Mononuclear cell (primary cell): ENCODE results near the gene MAVS. TPM values are rescaled to one million over a fixed set of nuclear protein-coding genes. Genes with fewer than 3 reads are reported as not detected.
"Not testable (repeated sequence)": the region's sequence is repeated elsewhere in the genome, so short reads cannot be mapped to it uniquely, and the experiment has no call there.

Experiments
- H3K27me3 ChIP-seq: 2 replicates; pipeline ENCODE4 v1.6.0; 2011; ENCODE audit warnings: low read length, control low read depth; ENCODE audit not compliant: insufficient read depth
- H3K4me1 ChIP-seq: 2 replicates; pipeline ENCODE4 v1.5.1; 2011; ENCODE audit warnings: mild to moderate bottlenecking, low read length, control low read depth; ENCODE audit not compliant: insufficient read depth
- H3K4me3 ChIP-seq: 2 replicates; pipeline ENCODE4 v1.5.1; 2011; ENCODE audit warnings: mild to moderate bottlenecking, low read length, moderate library complexity
- H3K9me3 ChIP-seq: 2 replicates; pipeline ENCODE4 v1.5.1; 2011; ENCODE audit warnings: low read depth, mild to moderate bottlenecking, control low read depth, low read length
- total RNA-seq: library from RNA; depleted of rRNA; stranded (reverse); fragments of >200 nt; gene quantifications from one replicate; pipeline ENCODE4 v1.2.3, GENCODE V29; 2012

The MAVS gene
- total RNA-seq, 1 donor = 6.0 TPM

DNA sequence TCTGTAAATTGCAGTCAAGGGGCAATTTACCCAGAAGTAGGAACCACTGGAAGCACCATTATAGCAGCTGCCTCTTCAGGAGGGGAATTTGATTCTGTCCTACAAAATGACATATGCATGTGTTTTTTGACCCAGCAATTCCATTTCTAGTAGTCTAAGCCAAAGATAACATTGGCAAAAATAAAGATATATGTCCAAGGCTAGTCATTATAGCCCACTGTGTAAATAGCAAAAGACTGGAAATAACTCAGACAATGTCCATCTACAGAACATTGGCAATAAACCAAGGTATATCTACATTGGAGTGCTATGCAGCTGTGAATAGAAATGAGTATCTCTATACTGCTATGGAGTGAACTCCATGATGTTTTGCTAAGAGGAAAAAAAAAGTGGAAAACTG, 30.0 kb downstream of the MAVS start:
- H3K27me3 ChIP-seq = no peaks in the 10 kb centered on the region
- no peak overlapping the region for H3K4me3 ChIP-seq
- H3K9me3 ChIP-seq = no peaks in the 10 kb centered on the region
- H3K4me1 ChIP-seq = peaks cover 9% of the 10 kb centered on the region

DNA sequence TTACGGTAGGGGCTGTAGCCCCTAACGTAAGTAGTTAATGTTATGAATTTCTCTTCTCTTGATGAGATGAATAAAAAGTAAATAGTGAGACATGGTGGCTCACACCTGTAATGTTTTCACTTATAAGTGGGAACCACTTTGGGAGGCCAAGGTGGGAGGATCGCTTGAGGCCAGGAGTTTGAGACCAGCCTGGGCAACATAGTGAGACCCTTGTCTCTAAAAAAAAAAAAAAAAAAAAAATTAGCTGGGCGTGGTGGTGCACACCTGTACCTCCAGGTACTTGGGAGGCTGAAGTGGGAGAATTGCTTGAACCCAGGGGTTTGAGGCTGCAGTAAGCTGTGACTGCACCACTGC, 32.3 kb downstream of the MAVS start:
- not testable (repeated sequence) for H3K4me1 ChIP-seq, H3K27me3 ChIP-seq, H3K9me3 ChIP-seq, H3K4me3 ChIP-seq

DNA sequence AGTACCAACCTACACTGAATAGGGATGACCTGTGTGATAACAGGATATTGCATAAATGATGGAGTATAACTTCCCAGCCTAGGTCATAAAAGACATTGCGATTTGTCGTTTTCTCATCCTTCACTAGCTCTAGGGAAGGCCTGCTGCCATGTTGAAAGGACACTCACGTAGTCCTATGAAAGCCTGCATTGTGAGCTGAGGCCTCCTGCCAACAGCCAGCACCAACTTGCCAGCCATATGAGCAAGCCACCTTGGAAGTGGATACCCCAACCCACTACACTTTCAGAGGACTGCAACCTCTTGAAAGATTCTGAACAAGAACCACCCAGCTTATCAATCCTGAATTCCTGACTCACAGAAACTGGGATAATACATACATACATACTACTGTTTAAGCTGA, 39.1 kb downstream of the MAVS start:
- Histone ChIP-seq H3K4me1 (peaks cover 13% of the 10 kb centered on the region), H3K27me3 (no peaks in the 10 kb centered on the region), H3K9me3 (no peaks in the 10 kb centered on the region), H3K4me3 (no peak overlapping the region)

DNA sequence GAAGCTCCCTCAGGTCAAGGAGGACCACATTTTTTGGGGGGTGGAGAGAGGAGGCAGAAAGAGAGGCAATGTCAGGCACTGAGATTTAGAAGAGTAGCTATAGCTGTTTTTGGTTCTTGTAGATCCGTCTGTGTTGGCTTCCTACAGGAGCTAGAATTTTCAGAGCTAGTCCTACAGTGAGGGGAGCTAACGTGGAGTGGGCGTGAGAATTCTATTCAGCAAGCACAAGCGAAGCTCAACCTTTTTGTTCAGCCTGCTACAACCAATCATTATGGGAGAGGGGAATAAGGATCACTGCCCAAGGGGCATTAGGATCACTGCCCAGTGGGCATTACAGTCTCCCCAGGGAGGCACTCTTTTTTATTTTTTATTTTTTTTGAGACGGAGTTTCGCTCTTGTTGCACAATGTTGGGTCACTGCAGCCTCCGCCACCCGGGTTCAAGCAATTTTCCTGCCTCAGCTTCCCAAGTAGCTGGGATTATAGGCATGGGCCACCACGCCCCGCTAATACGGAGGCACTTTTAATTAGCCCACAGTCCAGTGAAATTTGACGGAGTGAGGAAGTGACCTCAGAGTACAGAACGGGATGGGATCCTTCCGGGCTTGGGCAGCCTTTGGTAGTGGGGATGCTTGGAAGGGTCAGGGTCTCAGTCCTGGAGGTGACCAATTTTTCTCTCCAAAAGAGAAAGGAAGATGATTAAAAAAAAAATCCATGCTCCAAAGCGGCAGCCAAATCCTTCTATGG, 41.4 kb downstream of the MAVS start:
- peaks cover 36% of the 10 kb centered on the region for H3K4me1 ChIP-seq
- H3K27me3 ChIP-seq = no peaks in the 10 kb centered on the region
- peak overlapping the region; percentile 80 for H3K4me3 ChIP-seq
- H3K9me3 ChIP-seq = no peaks in the 10 kb centered on the region

DNA sequence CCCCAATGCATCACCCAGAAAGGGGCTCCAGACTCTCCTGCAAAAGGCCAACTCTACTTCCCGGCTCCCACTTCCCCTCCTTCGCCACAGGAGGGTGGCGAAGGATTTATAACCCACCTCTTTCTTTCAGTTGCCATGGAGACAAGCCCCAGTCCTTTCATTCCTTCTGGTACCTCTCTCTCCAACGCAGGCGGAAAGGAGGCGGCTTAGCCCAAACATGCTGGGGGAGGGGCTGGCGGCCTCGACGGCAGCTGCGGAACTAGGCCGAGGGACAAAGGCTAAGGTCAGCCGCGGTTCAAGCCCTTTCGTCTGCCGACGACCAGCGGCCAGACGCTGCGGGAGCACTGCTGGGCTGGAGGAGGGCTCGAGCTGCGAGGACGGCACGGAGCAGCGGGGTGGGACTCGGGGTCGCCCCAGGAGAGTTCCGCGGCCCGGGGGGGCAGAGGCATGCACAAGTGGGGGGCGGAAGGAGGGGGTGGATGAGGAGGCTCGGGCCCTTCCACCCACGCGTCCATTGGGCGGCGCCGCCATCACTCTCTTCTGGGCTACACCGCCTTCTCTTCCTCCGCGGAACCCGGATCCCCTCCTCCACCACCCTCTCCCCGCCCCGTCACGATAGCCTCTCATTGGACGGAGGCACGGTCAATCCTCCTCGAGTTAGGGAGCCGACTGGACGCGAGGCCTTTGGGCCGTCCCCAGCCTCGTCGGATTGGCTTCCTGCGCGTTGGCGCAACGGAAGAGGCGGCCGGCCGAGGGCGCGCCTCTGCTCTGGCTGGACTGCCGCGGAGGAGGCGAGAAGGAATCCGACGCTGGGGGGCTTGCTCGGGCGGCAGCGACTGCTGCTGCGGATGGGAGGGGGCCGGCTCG, 42.2 kb downstream of the MAVS start, which contains the start of gene PANK2:
TSS of gene PANK2 (plus strand) at position 766 of the 867 bp plus-strand sequence.
- H3K9me3 ChIP-seq = no peaks in the 10 kb centered on the region
- H3K4me3 ChIP-seq = peak within 1 kb of the TSS; percentile 80
- H3K27me3 ChIP-seq = no peaks in the 10 kb centered on the region
- H3K4me1 ChIP-seq = peaks cover 45% of the 10 kb centered on the region

GRCh38 chr20:3889489-3890397, 43.1 kb downstream of the MAVS start:
- Histone ChIP-seq H3K4me1 (peaks cover 53% of the 10 kb centered on the region), H3K9me3 (no peaks in the 10 kb centered on the region), H3K4me3 (peak overlapping the region; percentile 80), H3K27me3 (no peaks in the 10 kb centered on the region)

GRCh38 chr20:3890398-3890751, 43.7 kb downstream of the MAVS start:
- Histone ChIP-seq H3K27me3 (no peaks in the 10 kb centered on the region), H3K4me3 (peak overlapping the region; percentile 80), H3K9me3 (no peaks in the 10 kb centered on the region), H3K4me1 (peaks cover 60% of the 10 kb centered on the region)

DNA sequence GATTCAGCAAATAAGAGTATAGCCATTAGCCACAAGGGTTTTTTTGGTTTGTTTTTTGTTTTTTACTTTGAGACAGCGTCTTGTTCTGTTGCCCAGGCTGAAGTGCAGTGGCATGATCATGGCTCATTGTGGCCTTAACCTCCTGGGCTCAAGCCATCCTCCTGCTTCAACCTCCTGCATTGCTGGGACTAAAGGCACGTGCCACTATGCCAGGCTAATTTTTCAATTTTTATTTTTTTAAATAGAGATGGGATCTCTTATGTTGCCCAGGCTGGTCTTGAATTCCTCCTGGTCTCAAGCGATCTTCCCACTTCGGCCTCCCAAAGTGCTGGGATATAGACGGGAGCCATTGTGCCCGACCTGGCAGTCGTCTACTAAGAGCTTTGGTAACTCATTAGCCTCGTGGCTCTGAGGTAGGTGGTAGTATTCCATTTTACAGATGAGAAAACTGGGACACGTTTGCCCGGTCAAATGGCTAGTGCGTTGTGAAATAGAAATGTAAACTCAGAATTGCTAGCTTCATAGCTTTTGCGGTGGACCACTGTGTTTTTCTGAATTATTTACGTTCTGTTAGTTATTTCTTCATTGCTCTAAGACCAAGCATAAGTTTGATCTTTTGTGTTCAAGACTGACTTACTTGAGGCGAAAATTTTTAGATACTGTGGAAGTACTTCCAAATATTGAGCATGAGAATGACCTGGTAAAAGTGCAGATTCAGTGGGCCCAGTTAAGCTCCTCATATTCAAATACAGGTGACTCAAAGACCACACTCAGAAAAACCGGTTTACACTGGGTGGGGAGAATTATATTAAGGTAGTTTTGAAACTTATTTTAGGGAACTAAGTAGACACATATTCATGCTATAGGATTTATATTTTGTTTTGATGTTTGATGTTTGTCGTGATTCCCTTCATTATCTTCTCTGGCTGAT, 44.6 kb downstream of the MAVS start:
- Histone ChIP-seq H3K4me3 (peak overlapping the region; percentile 80), H3K4me1 (peaks cover 67% of the 10 kb centered on the region), H3K27me3 (no peaks in the 10 kb centered on the region), H3K9me3 (no peaks in the 10 kb centered on the region)

DNA sequence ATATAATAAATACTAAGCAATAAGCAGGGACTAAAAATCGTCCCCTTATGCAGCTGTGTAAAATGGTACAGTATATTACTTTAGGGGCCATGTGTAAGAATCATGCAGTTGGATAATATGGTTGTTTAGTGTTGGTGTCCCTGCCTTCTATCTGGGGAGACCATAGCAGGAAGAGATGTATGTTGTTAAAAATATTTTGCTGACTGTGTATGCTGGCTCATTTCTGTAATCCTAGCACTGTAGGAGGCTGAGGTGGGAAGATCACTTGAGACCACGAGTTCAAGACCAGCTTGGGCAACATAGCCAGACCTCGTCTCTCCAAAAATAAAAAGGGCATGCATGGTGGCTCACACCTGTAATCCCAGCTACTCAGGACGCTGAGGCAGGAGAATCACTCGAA, 48.2 kb downstream of the MAVS start:
- Histone ChIP-seq H3K4me1 (peaks cover 92% of the 10 kb centered on the region), H3K4me3 (no peak overlapping the region), H3K27me3 (no peaks in the 10 kb centered on the region), H3K9me3 (no peaks in the 10 kb centered on the region)

GRCh38 chr20:3896302-3896701, 49.7 kb downstream of the MAVS start:
- H3K4me1 ChIP-seq = peaks cover 96% of the 10 kb centered on the region
- no peaks in the 10 kb centered on the region for H3K9me3 ChIP-seq
- no peak overlapping the region for H3K4me3 ChIP-seq
- H3K27me3 ChIP-seq = no peaks in the 10 kb centered on the region

DNA sequence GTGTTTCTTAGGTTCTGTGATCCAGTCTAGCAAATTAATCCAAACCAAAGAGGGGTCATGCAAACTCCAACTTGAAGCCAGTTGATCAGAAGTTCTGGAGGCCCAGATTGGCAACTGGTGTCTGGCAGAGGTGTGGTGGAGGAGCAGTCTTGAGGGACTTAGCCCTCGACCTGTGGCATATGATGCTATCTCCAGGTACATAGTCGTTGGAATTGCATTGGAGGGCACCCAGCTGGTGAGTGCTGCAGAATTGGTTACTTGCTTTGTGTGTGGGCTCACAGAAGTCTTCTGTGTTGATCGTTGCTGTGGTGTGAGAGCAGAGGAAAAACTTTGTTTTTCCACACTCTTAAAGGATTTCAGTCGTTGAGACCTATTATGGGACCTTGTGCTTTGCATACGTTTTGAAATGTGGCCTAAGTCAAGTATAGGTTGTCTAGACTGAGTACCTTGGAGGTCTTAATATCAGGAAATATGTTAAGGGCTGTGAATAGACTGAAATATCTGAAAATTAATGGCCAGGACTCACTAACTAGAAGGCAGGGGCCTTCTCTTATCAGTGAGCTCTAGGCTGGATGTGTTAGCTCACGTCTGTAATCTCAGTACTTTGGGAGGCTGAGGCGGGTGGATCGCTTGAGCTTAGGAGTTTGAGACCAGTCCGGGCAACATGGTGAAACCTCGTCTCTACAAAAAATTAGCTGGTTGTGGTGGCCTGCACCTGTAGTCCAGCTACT, 50.4 kb downstream of the MAVS start:
- H3K4me3 ChIP-seq = no peak overlapping the region

GRCh38 chr20:3898181-3898580, 51.5 kb downstream of the MAVS start:
- not testable (repeated sequence) for H3K4me3 ChIP-seq, H3K27me3 ChIP-seq

More for the DNA sequence above, 50.4 kb downstream of the MAVS start:
- Histone ChIP-seq H3K4me1 (peaks cover 93% of the 10 kb centered on the region), H3K27me3 (no peaks in the 10 kb centered on the region), H3K9me3 (no peaks in the 10 kb centered on the region)

DNA sequence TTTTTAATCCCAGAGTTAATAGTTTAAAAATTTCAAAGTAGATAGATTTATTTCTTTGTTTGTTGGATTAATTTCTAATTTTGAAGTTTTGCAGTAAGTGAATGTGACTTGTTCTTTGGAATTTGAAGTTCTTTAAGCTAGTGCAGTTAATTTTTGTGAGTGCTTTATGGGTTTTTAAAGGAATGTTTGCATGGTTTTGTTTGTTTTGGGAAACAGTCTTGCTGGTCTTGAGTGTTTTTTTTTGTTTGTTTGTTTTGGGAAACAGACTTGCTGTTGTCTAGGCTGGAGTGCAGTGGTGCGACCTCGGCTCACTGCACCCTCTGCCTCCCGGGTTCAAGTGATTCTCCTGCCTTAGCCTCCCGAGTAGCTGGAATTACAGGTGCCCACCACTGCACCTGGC, 52.0 kb downstream of the MAVS start:
- H3K9me3 ChIP-seq = no peaks in the 10 kb centered on the region
- peaks cover 93% of the 10 kb centered on the region for H3K4me1 ChIP-seq
- H3K4me3 ChIP-seq = no peak overlapping the region
- H3K27me3 ChIP-seq = no peaks in the 10 kb centered on the region

More at GRCh38 chr20:3898181-3898580, 51.5 kb downstream of the MAVS start:
- not testable (repeated sequence) for H3K9me3 ChIP-seq
- H3K4me1 ChIP-seq = peaks cover 93% of the 10 kb centered on the region
